Tibial artery (tissue), 4 donors: ENCODE results near the gene PCDHGB5.

Experiments used
- DNase-seq, 2 donors: peaks; one replicate each; pipeline ENCODE4 v3.0.0-alpha.2; 2019
- H3K27ac ChIP-seq, 2 donors: fragments of 200-600 bp; sonication (generic) in 1 of 2; 1 replicate in 1 of 2; 2 replicates in 1 of 2; pipeline ENCODE4 v1.5.1; 2018 to 2019; ENCODE audit warnings: mild to moderate bottlenecking in 1 of 2
- H3K27me3 ChIP-seq, 2 donors: fragments of 200-600 bp; sonication (generic) in 1 of 2; one replicate each; pipeline versions ENCODE4 v1.5.1 to v1.6.0; 2016 to 2019
- H3K36me3 ChIP-seq, 3 donors: fragments of 200-600 bp; sonication (generic) in 2 of 3; one replicate each; pipeline ENCODE4 v1.5.1; 2016 to 2019; ENCODE audit warnings: mild to moderate bottlenecking in 2 of 3
- H3K4me1 ChIP-seq, 4 donors: fragments of 200-600 bp; sonication (generic) in 2 of 4; 1 replicate in 3 of 4; 2 replicates in 1 of 4; pipeline ENCODE4 v1.5.1; 2016 to 2019
- H3K4me3 ChIP-seq, 2 donors: fragments of 200-600 bp; sonication (generic) in 1 of 2; 1 replicate in 1 of 2; 2 replicates in 1 of 2; pipeline ENCODE4 v1.5.1; 2018 to 2019; ENCODE audit warnings: mild to moderate bottlenecking in 2 of 2
- H3K9me3 ChIP-seq, 3 donors: fragments of 200-600 bp; sonication (generic) in 1 of 3; one replicate each; pipeline ENCODE4 v1.5.1; 2016 to 2019
- intact Hi-C: fragments of 100-400 bp; cut with DNase I; formaldehyde crosslinking; loops from one replicate; pipeline ENCODE4 v1.15.0; 2023; ENCODE audit warnings: low total_unique reads
- TF ChIP-seq, protein P1 (sequence below), 2 experiments: fragments of 200-600 bp in 1 of 2; fragments of 450-650 bp in 1 of 2; IDR thresholded peaks; one replicate each; pipeline ENCODE4 v1.5.1; 2017 to 2019; ENCODE audit warnings: antibody characterized with exemption in 2 of 2, mild to moderate bottlenecking in 1 of 2, moderate library complexity in 1 of 2

PCDHGB5 gene

GRCh38 chr5:141356133-141356532, 41.6 kb upstream of the PCDHGB5 start:
- Histone ChIP-seq H3K4me3 (no peak overlapping the region), H3K27ac (no peak overlapping the region), H3K27me3 (peaks cover 0 to 3% of the 10 kb centered on the region in 2 donors), H3K36me3 (peaks cover 0 to 19% (median 13%) of the 10 kb centered on the region in 3 donors), H3K4me1 (no peaks in the 10 kb centered on the region), H3K9me3 (peaks cover 0 to 100% (median 88%) of the 10 kb centered on the region in 3 donors)
- intact Hi-C loops, result no loop called here
- DNase-seq, result no peak
- TF ChIP-seq, protein P1, sequence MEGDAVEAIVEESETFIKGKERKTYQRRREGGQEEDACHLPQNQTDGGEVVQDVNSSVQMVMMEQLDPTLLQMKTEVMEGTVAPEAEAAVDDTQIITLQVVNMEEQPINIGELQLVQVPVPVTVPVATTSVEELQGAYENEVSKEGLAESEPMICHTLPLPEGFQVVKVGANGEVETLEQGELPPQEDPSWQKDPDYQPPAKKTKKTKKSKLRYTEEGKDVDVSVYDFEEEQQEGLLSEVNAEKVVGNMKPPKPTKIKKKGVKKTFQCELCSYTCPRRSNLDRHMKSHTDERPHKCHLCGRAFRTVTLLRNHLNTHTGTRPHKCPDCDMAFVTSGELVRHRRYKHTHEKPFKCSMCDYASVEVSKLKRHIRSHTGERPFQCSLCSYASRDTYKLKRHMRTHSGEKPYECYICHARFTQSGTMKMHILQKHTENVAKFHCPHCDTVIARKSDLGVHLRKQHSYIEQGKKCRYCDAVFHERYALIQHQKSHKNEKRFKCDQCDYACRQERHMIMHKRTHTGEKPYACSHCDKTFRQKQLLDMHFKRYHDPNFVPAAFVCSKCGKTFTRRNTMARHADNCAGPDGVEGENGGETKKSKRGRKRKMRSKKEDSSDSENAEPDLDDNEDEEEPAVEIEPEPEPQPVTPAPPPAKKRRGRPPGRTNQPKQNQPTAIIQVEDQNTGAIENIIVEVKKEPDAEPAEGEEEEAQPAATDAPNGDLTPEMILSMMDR (IDR thresholded peaks at IDR 0.05), result no peak

DNA sequence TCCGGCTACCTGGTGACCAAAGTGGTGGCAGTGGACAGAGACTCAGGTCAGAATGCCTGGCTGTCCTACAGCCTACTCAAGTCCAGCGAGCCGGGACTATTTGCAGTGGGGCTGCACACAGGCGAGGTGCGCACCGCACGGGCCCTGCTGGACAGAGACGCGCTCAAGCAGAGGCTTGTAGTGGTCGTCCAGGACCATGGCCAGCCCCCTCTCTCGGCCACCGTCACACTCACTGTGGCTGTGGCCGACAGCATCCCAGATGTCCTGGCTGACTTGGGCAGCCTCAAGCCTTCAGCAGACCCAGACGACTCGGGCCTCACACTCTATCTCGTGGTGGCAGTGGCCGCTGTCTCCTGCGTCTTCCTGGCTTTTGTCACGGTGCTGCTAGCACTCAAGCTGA, 40.8 kb upstream of the PCDHGB5 start:
- Histone ChIP-seq H3K4me1 (no peaks in the 10 kb centered on the region), H3K4me3 (no peak overlapping the region), H3K27me3 (peaks cover 0 to under 1% of the 10 kb centered on the region in 2 donors), H3K9me3 (peaks cover 0 to 99% (median 88%) of the 10 kb centered on the region in 3 donors), H3K27ac (no peak overlapping the region), H3K36me3 (peaks cover 0 to 24% (median 14%) of the 10 kb centered on the region in 3 donors)
- DNase-seq, result no peak
- intact Hi-C loops, result no loop called here
- TF ChIP-seq, protein P1 (IDR thresholded peaks at IDR 0.05), result no peak

- H3K27ac ChIP-seq, result no peak within 1 kb of the TSS
Observed at GRCh38 chr5:141359790-141360426, 37.8 kb upstream of the PCDHGB5 start, which contains the start of gene PCDHGB2. PCDHGB2 (plus strand) TSS chr5:141359994; CDS start chr5:141360136, 142 bp downstream.

GRCh38 chr5:141360685-141361084, 37.1 kb upstream of the PCDHGB5 start:
- H3K4me3 ChIP-seq, result no peak overlapping the region
- H3K36me3 ChIP-seq, result peaks cover 0 to 37% (median 34%) of the 10 kb centered on the region in 3 donors
- no peaks in the 10 kb centered on the region for H3K4me1 ChIP-seq
- H3K9me3 ChIP-seq, result peaks cover 12 to 99% (median 91%) of the 10 kb centered on the region in 3 donors
- intact Hi-C loops, result no loop called here
- H3K27me3 ChIP-seq, result peaks cover 0 to 3% of the 10 kb centered on the region in 2 donors
- no peak for DNase-seq
- TF ChIP-seq, protein P1 (IDR thresholded peaks at IDR 0.05), result no peak
- H3K27ac ChIP-seq, result no peak overlapping the region

More at GRCh38 chr5:141359790-141360426, 37.8 kb upstream of the PCDHGB5 start, which contains the start of gene PCDHGB2:
- intact Hi-C loops, result no loop called here
- H3K4me1 ChIP-seq, result no peaks in the 10 kb centered on the region
- DNase-seq, result no peak
- H3K36me3 ChIP-seq, result peaks cover 0 to 32% (median 29%) of the 10 kb centered on the region in 3 donors
- TF ChIP-seq, protein P1 (IDR thresholded peaks at IDR 0.05), result no peak
- H3K4me3 ChIP-seq, result peak within 1 kb of the TSS; percentile 25 to 35
- H3K27me3 ChIP-seq, result peaks cover 0 to 3% of the 10 kb centered on the region in 2 donors
- H3K9me3 ChIP-seq, result peaks cover 8 to 99% (median 91%) of the 10 kb centered on the region in 3 donors

- TF ChIP-seq, protein P1 (IDR thresholded peaks at IDR 0.05), result no peak
- Histone ChIP-seq H3K36me3 (peaks cover 0 to 39% (median 34%) of the 10 kb centered on the region in 3 donors), H3K4me1 (no peaks in the 10 kb centered on the region), H3K27ac (no peak overlapping the region), H3K9me3 (peaks cover 21 to 99% (median 87%) of the 10 kb centered on the region in 3 donors), H3K27me3 (peaks cover 0 to 3% of the 10 kb centered on the region in 2 donors), H3K4me3 (no peak overlapping the region)
- intact Hi-C loops, result no loop called here
- DNase-seq, result no peak
Observed at GRCh38 chr5:141362719-141363118, 35.0 kb upstream of the PCDHGB5 start.
